CD4-positive, alpha-beta T cell treated with Interleukin-4 for 4 hours (primary cell): ENCODE data around the gene LARP4B.

Source experiments
- DNase-seq: peaks from one replicate; pipeline ENCODE4 v3.0.0-alpha.2; 2020

The LARP4B gene

GRCh38 chr10:923844-924523 is 7.5 kb downstream of the LARP4B start:
- DNase-seq: no peak

DNA sequence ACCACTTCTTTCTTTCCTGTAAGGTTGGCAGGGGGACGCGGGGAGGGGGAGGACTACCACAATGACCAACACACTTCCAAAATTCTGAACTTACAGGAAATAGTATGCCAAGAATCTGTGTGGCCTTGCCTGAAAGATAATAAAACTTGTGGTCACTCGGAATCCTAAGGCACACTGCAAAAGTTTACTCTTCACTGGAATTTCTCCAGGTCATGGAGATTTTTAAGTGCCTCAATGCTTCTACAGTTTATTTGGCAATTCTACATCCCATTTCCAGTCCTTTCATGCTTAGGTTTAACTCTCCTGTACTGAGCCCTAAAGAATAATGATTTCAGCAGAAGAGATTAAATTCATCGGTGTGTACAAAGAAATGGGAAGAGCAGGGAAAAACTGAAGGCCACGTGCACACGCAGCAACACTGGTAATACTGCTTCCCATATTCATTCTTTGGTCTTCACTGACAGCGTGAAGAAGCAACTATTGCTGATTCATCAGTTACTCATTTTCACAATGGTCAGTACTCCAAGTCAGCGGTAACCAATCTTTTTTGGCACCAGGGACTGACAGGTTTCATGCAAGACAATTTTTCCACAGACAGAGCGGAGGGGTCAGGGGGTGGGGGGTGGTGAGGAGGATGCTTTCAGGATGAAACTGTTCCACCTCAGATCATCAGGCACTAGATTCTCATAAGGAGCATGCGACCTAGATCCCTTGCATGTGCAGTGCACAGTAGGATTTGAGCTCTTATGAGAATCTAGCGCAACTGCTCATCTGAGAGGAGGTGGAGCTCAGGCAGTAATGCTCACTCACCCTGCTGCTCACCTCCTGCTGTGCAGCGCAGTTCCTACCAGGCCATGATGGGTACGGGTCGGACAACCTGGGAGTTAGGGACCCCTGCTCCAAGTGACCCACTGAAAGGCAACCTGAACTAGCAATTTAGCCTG is 9.8 kb downstream of the LARP4B start:
- no peak for DNase-seq

GRCh38 chr10:920450-920849 is 11.1 kb downstream of the LARP4B start:
- no peak for DNase-seq

GRCh38 chr10:919481-919880 is 12.0 kb downstream of the LARP4B start:
- no peak for DNase-seq

DNA sequence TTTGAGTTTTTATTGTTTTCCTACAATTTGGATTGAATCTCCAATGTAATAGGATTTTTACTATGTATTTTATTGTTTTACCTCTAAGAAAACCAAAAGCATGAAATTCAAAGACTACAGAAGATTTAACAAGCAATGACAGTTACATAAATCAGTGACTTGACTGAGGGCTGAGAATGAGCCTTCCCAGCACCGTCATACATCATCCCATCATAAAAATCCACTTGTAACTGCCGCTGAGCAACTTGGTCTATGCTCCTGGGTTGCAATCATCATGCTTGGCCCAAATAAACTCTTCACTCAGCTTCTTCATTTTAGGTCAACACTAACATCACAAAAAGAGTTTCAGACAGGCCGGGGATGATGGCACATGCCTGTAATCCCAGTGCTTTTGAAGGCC is 13.5 kb downstream of the LARP4B start:
- no peak for DNase-seq

- DNase-seq: no peak
Measured at GRCh38 chr10:917416-917720, 14.1 kb downstream of the LARP4B start.

GRCh38 chr10:916716-917415 is 14.6 kb downstream of the LARP4B start:
- no peak for DNase-seq

GRCh38 chr10:909831-910230 is 21.7 kb downstream of the LARP4B start:
- no peak for DNase-seq

GRCh38 chr10:905972-906371 is 25.5 kb downstream of the LARP4B start:
- DNase-seq: no peak

DNA sequence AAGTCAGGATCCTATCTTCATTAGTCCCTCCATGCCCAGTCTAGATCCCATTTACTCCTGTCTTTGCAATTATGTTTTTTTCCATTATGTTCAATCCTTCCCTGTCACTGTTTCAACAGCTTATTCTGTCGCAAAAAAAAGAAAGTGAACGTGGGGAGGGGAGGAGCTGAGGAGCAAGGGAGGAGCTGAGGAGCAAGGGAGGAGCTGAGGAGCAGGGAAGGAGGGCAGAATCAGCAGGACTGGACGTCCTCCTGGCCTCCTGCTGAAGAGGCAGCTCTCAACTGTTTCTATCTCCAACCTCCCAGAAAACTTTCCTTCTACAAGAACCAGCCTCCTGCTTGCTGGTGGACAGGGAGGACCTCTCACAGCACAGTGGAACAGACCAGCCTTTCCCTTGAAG is 26.0 kb downstream of the LARP4B start:
- no peak for DNase-seq

- no peak for DNase-seq
Measured at GRCh38 chr10:904403-904802, 27.1 kb downstream of the LARP4B start.

DNA sequence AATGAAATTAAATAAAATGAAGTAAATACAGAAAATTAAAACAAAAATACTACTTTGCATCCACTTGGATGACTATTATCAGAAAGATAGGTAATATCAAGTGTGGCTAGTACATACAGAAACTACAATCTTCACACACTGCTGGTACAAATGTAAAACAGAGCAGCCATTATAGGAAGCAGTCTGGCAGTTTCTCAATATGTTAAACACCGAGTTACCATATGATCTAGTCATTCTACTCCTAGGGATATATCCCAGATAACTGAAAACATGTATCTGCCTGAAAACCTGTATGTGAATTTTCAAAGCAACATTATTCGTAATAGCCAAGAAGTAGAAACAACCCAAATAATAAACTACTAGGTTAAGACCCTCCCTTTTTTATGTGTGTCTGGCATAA is 33.4 kb downstream of the LARP4B start:
- no peak for DNase-seq

DNA sequence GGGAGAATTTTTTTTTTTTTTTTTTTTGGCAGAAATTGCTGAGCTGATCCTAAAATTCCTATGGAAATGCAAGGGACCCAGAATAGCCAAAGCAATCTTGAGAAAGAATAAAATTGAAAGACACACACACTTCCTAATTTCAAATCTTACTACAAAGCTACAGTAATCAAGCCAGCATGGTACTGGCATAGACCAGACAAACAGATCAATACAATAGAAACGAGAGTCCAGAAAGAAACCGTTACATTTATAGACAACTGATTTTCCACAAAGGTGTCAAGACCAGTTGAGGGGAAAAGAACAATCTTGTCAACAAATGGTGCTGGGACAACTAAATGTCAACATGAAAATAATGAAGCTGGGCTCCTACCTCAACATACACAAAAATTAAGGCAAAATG is 34.5 kb downstream of the LARP4B start:
- DNase-seq: no peak

DNA sequence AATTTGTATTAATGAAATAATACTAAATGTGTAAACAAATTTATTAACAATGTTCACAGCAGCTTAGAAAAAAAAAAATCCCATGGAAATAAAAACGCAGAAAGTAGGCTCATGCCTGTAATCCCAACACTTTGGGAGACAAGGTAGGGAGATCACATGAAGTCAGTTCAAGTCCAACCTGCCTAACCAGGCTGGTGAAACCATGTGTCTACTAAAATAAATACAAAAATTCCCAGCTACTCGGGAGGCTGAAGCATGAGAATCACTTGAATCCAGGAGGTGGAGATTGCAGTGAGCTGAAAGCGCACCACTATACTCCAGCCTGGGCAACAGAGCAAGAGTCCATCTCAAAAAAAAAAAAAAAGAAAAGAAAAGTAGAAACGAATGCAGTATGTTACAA is 36.2 kb downstream of the LARP4B start:
- no peak for DNase-seq

- no peak for DNase-seq
Measured at GRCh38 chr10:878895-879294, 52.6 kb downstream of the LARP4B start.

- DNase-seq: no peak
Measured at GRCh38 chr10:878333-878759, 53.2 kb downstream of the LARP4B start.

GRCh38 chr10:876438-876837 is 55.1 kb downstream of the LARP4B start:
- no peak for DNase-seq

GRCh38 chr10:873020-873419 is 58.5 kb downstream of the LARP4B start:
- no peak for DNase-seq

GRCh38 chr10:871951-872403 is 59.5 kb downstream of the LARP4B start:
- DNase-seq: no peak

GRCh38 chr10:870564-871166 is 60.8 kb downstream of the LARP4B start:
- DNase-seq: no peak

GRCh38 chr10:869171-869570 is 62.3 kb downstream of the LARP4B start:
- DNase-seq: no peak

DNA sequence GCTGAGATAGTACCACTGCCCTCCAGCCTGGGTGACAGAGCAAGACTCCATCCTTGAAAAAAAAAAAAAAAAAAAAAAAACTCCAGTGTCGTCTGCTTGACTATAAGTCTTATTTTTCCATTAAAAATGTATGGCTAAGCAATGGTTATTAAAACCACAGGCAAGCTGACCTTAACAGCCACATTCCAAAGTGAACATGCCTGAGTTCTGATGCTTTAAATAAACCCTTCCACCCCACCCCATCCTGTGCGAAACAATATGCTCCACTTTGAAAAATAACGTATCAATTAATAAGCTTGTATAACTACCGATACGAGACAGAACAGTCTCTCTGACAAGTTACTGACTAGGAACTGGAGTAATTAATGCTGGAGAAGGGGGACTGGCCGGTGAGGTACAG is 63.7 kb downstream of the LARP4B start:
- no peak for DNase-seq

DNA sequence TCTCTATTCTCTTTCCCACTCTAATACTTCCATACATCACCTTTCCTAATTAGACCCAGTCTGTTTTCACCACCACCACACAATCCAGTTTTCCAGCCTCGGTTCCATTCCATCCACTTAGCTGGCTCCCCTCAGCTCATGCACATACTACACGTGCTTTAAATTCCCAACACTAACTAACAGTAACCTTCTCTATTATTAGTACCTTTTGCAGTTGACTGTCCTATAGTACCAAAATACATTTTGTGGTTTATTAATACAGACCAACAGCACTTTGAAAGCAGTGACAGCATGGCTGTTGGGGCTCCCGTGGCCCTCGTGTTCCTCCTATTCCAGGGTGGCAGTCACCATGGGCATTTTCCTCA is 64.9 kb downstream of the LARP4B start:
- DNase-seq: no peak
